ENCODE data around the gene ZNF512B. TPM values are rescaled to one million over a fixed set of nuclear protein-coding genes. Genes with fewer than 3 reads are reported as not detected.
A peak's percentile ranks its signal among the peaks of the same experiment; 100 is the strongest.

ZNF512B gene
- total RNA-seq, 1 experiment from 2014 or later = 58.1 TPM

- no peak for TF ChIP-seq CTCF (IDR thresholded peaks at IDR 0.05; ENCODE audit: unreplicated experiment)
- no peak for DNase-seq
- peaks cover 97% of the 10 kb centered on the region for H3K36me3 Mint-ChIP-seq (ENCODE audit: insufficient read depth, unreplicated experiment)
- H3K27me3 Mint-ChIP-seq (ENCODE audit: unreplicated experiment) = no peaks in the 10 kb centered on the region
- no TSS peak for BruUV-seq (replicated peaks)
- CTCF ChIA-PET = no interaction called here
- peak overlapping the region; percentile 81 for H3K4me3 Mint-ChIP-seq (ENCODE audit: low read depth, unreplicated experiment)
- H3K4me1 Mint-ChIP-seq (ENCODE audit: low read depth, unreplicated experiment) = peaks cover 42% of the 10 kb centered on the region
- intact Hi-C loops (cut with micrococcal nuclease; ENCODE audit: unreplicated experiment) = no loop called here
- no peaks in the 10 kb centered on the region for H3K9me3 Mint-ChIP-seq (ENCODE audit: low read depth, unreplicated experiment)
- no peak overlapping the region for H3K27ac Mint-ChIP-seq (ENCODE audit: unreplicated experiment)
Measured at GRCh38 chr20:63982937-63983336, 13.2 kb upstream of the ZNF512B start.

DNA sequence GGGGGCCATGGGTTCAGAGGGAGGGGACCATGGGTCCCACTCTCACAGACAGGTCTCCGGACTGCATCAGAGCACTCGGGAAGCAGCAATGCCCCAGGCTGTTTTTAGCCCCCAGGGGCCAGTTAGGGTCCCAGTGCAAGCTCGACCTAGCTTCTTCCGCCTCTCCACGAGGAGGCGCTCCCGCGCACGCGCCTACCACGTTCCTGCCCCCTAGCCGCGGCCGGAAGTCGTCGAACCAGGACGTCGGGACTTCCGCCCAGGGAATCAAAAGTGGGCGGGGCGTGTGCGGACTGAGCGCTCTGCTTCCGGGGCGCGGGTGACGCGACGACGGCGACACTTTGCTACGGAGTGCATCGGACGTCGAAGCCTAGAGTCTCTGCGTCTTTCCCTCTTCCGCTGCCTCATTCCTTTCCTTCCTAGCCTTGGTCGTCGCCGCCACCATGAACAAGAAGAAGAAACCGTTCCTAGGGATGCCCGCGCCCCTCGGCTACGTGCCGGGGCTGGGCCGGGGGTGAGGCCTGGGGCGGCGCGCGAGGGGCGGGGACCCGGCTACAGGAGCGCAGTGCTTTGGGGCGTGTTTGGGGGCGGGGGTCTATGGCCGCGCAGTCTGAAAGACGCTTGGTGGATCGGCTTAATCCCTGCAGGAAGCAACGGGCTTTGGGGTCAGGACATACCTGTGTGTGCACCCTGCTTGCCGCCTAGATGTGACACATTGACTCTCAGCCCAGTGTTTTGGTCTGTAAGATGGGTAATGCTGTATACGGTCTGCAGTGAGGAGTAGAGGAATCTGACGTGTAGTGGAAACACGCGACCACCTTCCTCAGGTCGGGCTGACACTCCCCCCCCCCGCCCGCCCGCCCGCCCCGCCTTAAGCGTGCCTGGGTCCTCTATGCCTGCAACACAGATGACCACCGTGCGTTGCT, 11.3 kb upstream of the ZNF512B start, which contains the start of gene PRPF6:
Gene PRPF6, plus strand, starts transcription at position 327 of the 923 bp plus-strand sequence. Its CDS starts 114 bp downstream, at position 441.
- no TSS peak for BruUV-seq (replicated peaks)
- peak; percentile 95 for TF ChIP-seq CTCF (IDR thresholded peaks at IDR 0.05; ENCODE audit: unreplicated experiment)
- Mint-ChIP-seq H3K27ac (ENCODE audit: unreplicated experiment) (peak within 1 kb of the TSS; percentile 87), H3K9me3 (ENCODE audit: low read depth, unreplicated experiment) (no peaks in the 10 kb centered on the region), H3K4me1 (ENCODE audit: low read depth, unreplicated experiment) (peaks cover 49% of the 10 kb centered on the region), H3K36me3 (ENCODE audit: insufficient read depth, unreplicated experiment) (peaks cover 92% of the 10 kb centered on the region), H3K27me3 (ENCODE audit: unreplicated experiment) (no peaks in the 10 kb centered on the region), H3K4me3 (ENCODE audit: low read depth, unreplicated experiment) (peak within 1 kb of the TSS; percentile 81)
- intact Hi-C loops (cut with micrococcal nuclease; ENCODE audit: unreplicated experiment) = no loop called here
- peak; percentile 99 for DNase-seq
- CTCF ChIA-PET = interaction anchor here (0.8 to 2.5 kb wide), 12 partner anchors 9 to 443 kb away, joined by 3 to 26 read pairs (median 4); partner anchors contain the start of genes ARFRP1, PTK6, RTEL1 and TPD52L2

DNA sequence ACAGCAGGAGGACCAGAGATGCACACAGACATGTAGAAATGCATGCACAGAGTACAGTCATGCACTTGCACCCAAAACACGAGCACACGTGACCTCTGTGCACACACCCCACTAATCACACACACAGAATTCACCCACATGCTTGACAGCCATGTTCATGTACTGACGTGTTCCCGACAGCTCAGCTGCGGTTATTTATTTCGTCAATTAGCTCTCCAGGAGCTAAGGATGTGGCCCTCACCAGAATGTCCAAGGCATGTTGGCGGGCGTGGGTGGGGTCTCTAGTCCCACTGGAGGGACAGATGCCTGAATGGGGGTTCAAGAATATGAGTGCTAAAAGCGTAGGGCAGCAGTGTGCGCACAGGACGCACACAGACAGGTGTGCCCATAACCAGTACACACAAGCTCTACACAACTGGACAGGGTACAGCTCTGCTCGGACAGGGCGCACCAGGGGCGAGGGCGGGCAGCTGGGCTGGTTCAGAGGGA, 10.6 kb upstream of the ZNF512B start:
- no peak for DNase-seq
- CTCF ChIA-PET = interaction anchor here (0.8 to 2.5 kb wide), 12 partner anchors 10 to 443 kb away, joined by 3 to 26 read pairs (median 4); partner anchors contain the start of genes ARFRP1, PTK6, RTEL1 and TPD52L2
- no TSS peak for BruUV-seq (replicated peaks)
- Mint-ChIP-seq H3K36me3 (ENCODE audit: insufficient read depth, unreplicated experiment) (peaks cover 88% of the 10 kb centered on the region), H3K27me3 (ENCODE audit: unreplicated experiment) (no peaks in the 10 kb centered on the region), H3K4me1 (ENCODE audit: low read depth, unreplicated experiment) (peaks cover 49% of the 10 kb centered on the region), H3K9me3 (ENCODE audit: low read depth, unreplicated experiment) (no peaks in the 10 kb centered on the region), H3K27ac (ENCODE audit: unreplicated experiment) (peak overlapping the region; percentile 87), H3K4me3 (ENCODE audit: low read depth, unreplicated experiment) (peak overlapping the region; percentile 81)
- intact Hi-C loops (cut with micrococcal nuclease; ENCODE audit: unreplicated experiment) = no loop called here
- TF ChIP-seq CTCF (IDR thresholded peaks at IDR 0.05; ENCODE audit: unreplicated experiment) = no peak

DNA sequence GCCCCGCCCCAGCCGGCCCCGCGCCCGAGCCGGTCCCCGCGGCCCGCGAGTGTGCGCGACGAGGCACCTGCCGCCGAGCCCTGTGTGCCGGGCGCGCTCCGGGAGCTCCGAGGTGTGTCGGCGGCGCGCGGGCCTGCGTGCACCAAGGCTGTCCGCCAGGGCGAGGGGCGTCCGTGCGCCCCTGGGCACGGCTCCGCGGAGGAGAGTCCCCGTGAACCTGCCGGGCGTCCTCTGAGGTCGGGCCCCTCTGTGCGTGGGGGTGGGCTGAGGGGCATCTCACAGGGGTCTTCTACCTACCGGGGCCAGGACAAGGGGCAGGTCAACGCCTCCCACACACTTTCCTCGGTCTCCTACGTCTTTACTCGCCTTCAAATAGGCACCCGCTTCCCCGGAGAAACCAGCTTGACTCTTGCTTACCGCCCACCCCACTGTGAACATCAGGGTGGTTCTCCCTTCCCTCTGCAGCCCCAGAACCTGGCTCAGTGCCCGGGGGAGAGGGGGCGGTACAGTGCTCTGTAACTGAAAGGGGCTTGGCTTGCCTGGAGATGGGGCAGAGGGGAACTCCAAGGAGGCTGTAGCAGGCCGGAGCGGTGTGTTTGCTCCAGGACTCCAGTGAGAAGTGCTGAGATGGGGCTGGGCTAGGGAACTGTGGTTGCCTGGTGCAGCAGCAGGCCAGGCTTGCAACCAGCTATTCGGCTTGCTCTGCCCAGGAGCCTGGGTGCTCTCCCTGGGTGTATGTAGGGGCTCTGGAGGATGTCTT, 10.0 kb upstream of the ZNF512B start, which contains the start of gene SAMD10:
Gene SAMD10, minus strand, starts transcription at position 86 of the 760 bp plus-strand sequence. CDS start 175 bp downstream, outside the sequence.
- Mint-ChIP-seq H3K36me3 (ENCODE audit: insufficient read depth, unreplicated experiment) (peaks cover 83% of the 10 kb centered on the region), H3K4me1 (ENCODE audit: low read depth, unreplicated experiment) (peaks cover 53% of the 10 kb centered on the region), H3K27me3 (ENCODE audit: unreplicated experiment) (no peaks in the 10 kb centered on the region), H3K27ac (ENCODE audit: unreplicated experiment) (peak within 1 kb of the TSS; percentile 87), H3K9me3 (ENCODE audit: low read depth, unreplicated experiment) (no peaks in the 10 kb centered on the region), H3K4me3 (ENCODE audit: low read depth, unreplicated experiment) (peak within 1 kb of the TSS; percentile 81)
- CTCF ChIA-PET = interaction anchor here (0.5 to 2.5 kb wide), 8 partner anchors 23 to 707 kb away, joined by 3 to 26 read pairs (median 8); partner anchors contain the start of genes ARFGAP1, PTK6 and UCKL1
- peak; percentile 68 for TF ChIP-seq CTCF (IDR thresholded peaks at IDR 0.05; ENCODE audit: unreplicated experiment)
- no TSS peak for BruUV-seq (replicated peaks)
- intact Hi-C loops (cut with micrococcal nuclease; ENCODE audit: unreplicated experiment) = no loop called here
- DNase-seq = peak; percentile 81

All from Calu3 (cell line).